Neural cell (in vitro differentiated cells): ENCODE results near the gene UCKL1.

Experiments
- CTCF ChIP-seq: fragments of 450-650 bp; IDR thresholded peaks from 2 replicates; pipeline ENCODE4 v1.5.1; 2014; ENCODE audit warnings: antibody characterized with exemption, mild to moderate bottlenecking, moderate library complexity; ENCODE audit not compliant: poor library complexity, severe bottlenecking
- EP300 ChIP-seq: fragments of 450-650 bp; conservative IDR thresholded peaks from 2 replicates; pipeline ENCODE4 v1.6.1; 2014; ENCODE audit warnings: antibody characterized with exemption, mild to moderate bottlenecking, moderate library complexity; ENCODE audit not compliant: poor library complexity, severe bottlenecking
- EZH2 ChIP-seq: fragments of 200-600, 300-800 bp; shearing (Covaris generic), sonication (generic); IDR thresholded peaks from 2 replicates; pipeline ENCODE4 v1.6.1; 2014; ENCODE audit warnings: antibody characterized with exemption, low read length, borderline replicate concordance, mild to moderate bottlenecking; ENCODE audit not compliant: insufficient read depth, poor library complexity, severe bottlenecking
- MXI1 ChIP-seq: fragments of 450-650 bp; conservative IDR thresholded peaks from 2 replicates; pipeline ENCODE4 v1.6.1; 2014; ENCODE audit warnings: antibody characterized with exemption, mild to moderate bottlenecking; ENCODE audit not compliant: poor library complexity, severe bottlenecking
- POLR2AphosphoS5 ChIP-seq: IDR thresholded peaks from 2 replicates; pipeline ENCODE4 v1.6.1; 2012
- RAD21 ChIP-seq: fragments of 450-650 bp; conservative IDR thresholded peaks from 2 replicates; pipeline ENCODE4 v1.6.1; 2014; ENCODE audit warnings: antibody characterized with exemption, mild to moderate bottlenecking, moderate library complexity
- REST ChIP-seq: IDR thresholded peaks from 2 replicates; pipeline ENCODE4 v1.6.1; 2012; ENCODE audit warnings: borderline replicate concordance
- SMC3 ChIP-seq: fragments of 450-650 bp; conservative IDR thresholded peaks from 2 replicates; pipeline ENCODE4 v1.6.1; 2014; ENCODE audit warnings: antibody characterized with exemption, mild to moderate bottlenecking, moderate library complexity; ENCODE audit not compliant: poor library complexity

- TF ChIP-seq CTCF (no peak), EZH2 (no peak), EP300 (no peak), MXI1 (no peak), POLR2AphosphoS5 (no peak), REST (no peak), SMC3 (no peak), RAD21 (no peak)
Observed at GRCh38 chr20:63941282-63942081, 14.7 kb downstream of the UCKL1 start.
